Muscle of leg (tissue), 11 donors: ENCODE measurements around the gene ADAMTS2. TPM values are rescaled to one million over a fixed set of nuclear protein-coding genes. Genes with fewer than 3 reads are reported as not detected.

Source experiments
- DNase-seq: peaks from one replicate; pipeline ENCODE4 v3.0.0; 2013
- H3K27ac ChIP-seq: one replicate; pipeline ENCODE4 v1.5.1; 2013; ENCODE audit warnings: mild to moderate bottlenecking, low read length, control low read depth
- H3K27me3 ChIP-seq: one replicate; pipeline ENCODE4 v1.6.1; 2013; ENCODE audit warnings: low read length; ENCODE audit not compliant: control insufficient read depth, insufficient read depth
- H3K36me3 ChIP-seq: one replicate; pipeline ENCODE4 v1.6.1; 2013; ENCODE audit warnings: low read length; ENCODE audit not compliant: control insufficient read depth, insufficient read depth
- H3K4me1 ChIP-seq: one replicate; pipeline ENCODE4 v1.6.1; 2013; ENCODE audit warnings: low read length; ENCODE audit not compliant: control insufficient read depth, insufficient read depth
- H3K4me3 ChIP-seq: one replicate; pipeline ENCODE4 v1.5.1; 2013; ENCODE audit warnings: low read length, control low read depth
- H3K9me3 ChIP-seq: replicated peaks from 2 replicates; pipeline ENCODE4 v1.6.1; 2013; ENCODE audit warnings: low read depth, low read length; ENCODE audit not compliant: control insufficient read depth
- WGBS: methylation state at CpG from one replicate; pipeline ENCODE4 v1.1.5; 2013; ENCODE audit warnings: missing lambda C conversion rate; ENCODE audit not compliant: insufficient coverage; 5-methylcytosine and 5-hydroxymethylcytosine counted together
- polyA plus RNA-seq, 8 donors: library from polyadenylated mRNA; unstranded; fragments of 120-200 nt; gene quantifications; one replicate each; pipeline versions ENCODE4 v1.2.1 to v1.2.3, GENCODE V29; 2013; ENCODE audit warnings: inconsistent platforms in 1 of 8, low replicate concordance in 1 of 8; ENCODE audit not compliant: insufficient read length in 8 of 8, insufficient read depth in 1 of 8
- total RNA-seq: library from RNA; stranded (reverse); fragments of 120-200 nt; gene quantifications from one replicate; pipeline ENCODE4 v1.2.4, GENCODE V29; 2013

Gene ADAMTS2
- total and polyA plus RNA-seq, 9 donors = 21.3 to 46.3 (median 34.2) TPM

GRCh38 chr5:179238628-179238970, 106.7 kb downstream of the ADAMTS2 start:
- H3K27me3 ChIP-seq = peaks cover 3% of the 10 kb centered on the region
- no peak for DNase-seq
- 98% methylated on average over 6 of the region's 8 CpGs for WGBS
- no peak overlapping the region for H3K4me3 ChIP-seq
- peaks cover 5% of the 10 kb centered on the region for H3K9me3 ChIP-seq
- H3K27ac ChIP-seq = no peak overlapping the region
- no peaks in the 10 kb centered on the region for H3K36me3 ChIP-seq
- peaks cover 34% of the 10 kb centered on the region for H3K4me1 ChIP-seq

GRCh38 chr5:179237770-179238627, 107.3 kb downstream of the ADAMTS2 start:
- Histone ChIP-seq H3K27me3 (peaks cover 3% of the 10 kb centered on the region), H3K27ac (no peak overlapping the region), H3K4me3 (no peak overlapping the region), H3K36me3 (no peaks in the 10 kb centered on the region), H3K9me3 (peaks cover 5% of the 10 kb centered on the region), H3K4me1 (peaks cover 30% of the 10 kb centered on the region)
- DNase-seq = no peak
- 85% methylated on average over 17 of the region's 26 CpGs for WGBS

GRCh38 chr5:179235416-179236400, 109.6 kb downstream of the ADAMTS2 start:
- Histone ChIP-seq H3K4me3 (no peak overlapping the region), H3K36me3 (no peaks in the 10 kb centered on the region), H3K4me1 (peaks cover 12% of the 10 kb centered on the region), H3K27ac (no peak overlapping the region), H3K27me3 (no peaks in the 10 kb centered on the region), H3K9me3 (peaks cover 5% of the 10 kb centered on the region)
- WGBS = no CpG with 5 or more reads among the region's 8 CpGs
- no peak for DNase-seq

GRCh38 chr5:179234563-179235135, 110.6 kb downstream of the ADAMTS2 start:
- WGBS = 91% methylated on average over 12 of the region's 12 CpGs
- DNase-seq = no peak

GRCh38 chr5:179233909-179234562, 111.2 kb downstream of the ADAMTS2 start:
- H3K27ac ChIP-seq = no peak overlapping the region
- H3K36me3 ChIP-seq = no peaks in the 10 kb centered on the region
- no peak overlapping the region for H3K4me3 ChIP-seq
- peaks cover 5% of the 10 kb centered on the region for H3K9me3 ChIP-seq
- H3K4me1 ChIP-seq = peaks cover 16% of the 10 kb centered on the region
- peaks cover 2% of the 10 kb centered on the region for H3K27me3 ChIP-seq
- WGBS = 59% methylated on average over 11 of the region's 12 CpGs
- no peak for DNase-seq

More at GRCh38 chr5:179234563-179235135, 110.6 kb downstream of the ADAMTS2 start:
- Histone ChIP-seq H3K9me3 (peaks cover 5% of the 10 kb centered on the region), H3K36me3 (no peaks in the 10 kb centered on the region), H3K27me3 (peaks cover 2% of the 10 kb centered on the region), H3K27ac (no peak overlapping the region), H3K4me1 (peaks cover 12% of the 10 kb centered on the region), H3K4me3 (no peak overlapping the region)

GRCh38 chr5:179232091-179232735, 113.0 kb downstream of the ADAMTS2 start:
- H3K4me1 ChIP-seq = peaks cover 29% of the 10 kb centered on the region
- no peak overlapping the region for H3K27ac ChIP-seq
- 73% methylated on average over 11 of the region's 17 CpGs for WGBS
- H3K9me3 ChIP-seq = peaks cover 4% of the 10 kb centered on the region
- no peaks in the 10 kb centered on the region for H3K36me3 ChIP-seq
- DNase-seq = no peak
- H3K27me3 ChIP-seq = peaks cover 2% of the 10 kb centered on the region
- H3K4me3 ChIP-seq = no peak overlapping the region

GRCh38 chr5:179231309-179231708, 114.0 kb downstream of the ADAMTS2 start:
- 93% methylated on average over 2 of the region's 14 CpGs for WGBS
- no peak overlapping the region for H3K4me3 ChIP-seq
- no peaks in the 10 kb centered on the region for H3K36me3 ChIP-seq
- peaks cover 32% of the 10 kb centered on the region for H3K4me1 ChIP-seq
- peaks cover 2% of the 10 kb centered on the region for H3K27me3 ChIP-seq
- H3K27ac ChIP-seq = no peak overlapping the region
- no peaks in the 10 kb centered on the region for H3K9me3 ChIP-seq
- DNase-seq = no peak

GRCh38 chr5:179230061-179230461, 115.2 kb downstream of the ADAMTS2 start:
- DNase-seq = no peak

GRCh38 chr5:179229331-179229831, 115.9 kb downstream of the ADAMTS2 start:
- Histone ChIP-seq H3K27me3 (peaks cover 2% of the 10 kb centered on the region), H3K36me3 (no peaks in the 10 kb centered on the region), H3K27ac (no peak overlapping the region), H3K4me1 (peaks cover 31% of the 10 kb centered on the region), H3K9me3 (no peaks in the 10 kb centered on the region), H3K4me3 (no peak overlapping the region)
- DNase-seq = no peak
- 56% methylated on average over 9 of the region's 20 CpGs for WGBS

More at GRCh38 chr5:179230061-179230461, 115.2 kb downstream of the ADAMTS2 start:
- 46% methylated on average over 8 of the region's 9 CpGs for WGBS
- Histone ChIP-seq H3K36me3 (no peaks in the 10 kb centered on the region), H3K27me3 (peaks cover 2% of the 10 kb centered on the region), H3K9me3 (no peaks in the 10 kb centered on the region), H3K4me1 (peaks cover 31% of the 10 kb centered on the region), H3K27ac (no peak overlapping the region), H3K4me3 (no peak overlapping the region)
